Measurements from ENCODE around the gene TES. TPM values are rescaled to one million over a fixed set of nuclear protein-coding genes. Genes with fewer than 3 reads are reported as not detected.

Gene TES
- total RNA-seq, 1 experiment from 2014 or later = 28.2 TPM

- no peaks in the 10 kb centered on the region for H3K4me1 ChIP-seq (ENCODE audit: insufficient read depth, low read length)
- no peak overlapping the region for H4K91ac ChIP-seq (ENCODE audit: insufficient read length, low read depth, low read length)
- Mint-ChIP-seq H3K4me1 (no peaks in the 10 kb centered on the region; a peak in 1 of 4 replicates), H3K4me3 (no peak overlapping the region), H3K36me3 (ENCODE audit: insufficient read depth in 1 of 3, low read depth in 3 of 3) (no peaks in the 10 kb centered on the region), H3K9me3 (no peaks in the 10 kb centered on the region), H3K27ac (no peak overlapping the region), H3K27me3 (ENCODE audit: low read depth) (no peaks in the 10 kb centered on the region)
- H3K79me2 ChIP-seq (ENCODE audit: insufficient read depth, low read length) = no peaks in the 10 kb centered on the region
- no peaks in the 10 kb centered on the region for H4K20me1 ChIP-seq (ENCODE audit: control insufficient read depth, insufficient read depth, insufficient read length)
- no peak overlapping the region for H3K14ac ChIP-seq (ENCODE audit: insufficient read depth, low read length)
- no peak for DNase-seq
- no peak overlapping the region for H2BK120ac ChIP-seq (ENCODE audit: low read depth, low read length, poor library complexity, severe bottlenecking)
- no peak overlapping the region for H3K23ac ChIP-seq (ENCODE audit: insufficient read length, low read depth, low read length)
- H3K27ac ChIP-seq (ENCODE audit: insufficient read length, low read depth, low read length) = no peak overlapping the region
- H2BK20ac ChIP-seq (ENCODE audit: low read depth, low read length, poor library complexity, severe bottlenecking) = no peak overlapping the region
- H3K9me3 ChIP-seq (ENCODE audit: control insufficient read depth, low read depth, low read length) = no peaks in the 10 kb centered on the region
- H2BK12ac ChIP-seq (ENCODE audit: insufficient read length, low read depth, low read length) = no peak overlapping the region
- WGBS (ENCODE audit: extremely low coverage, insufficient read length, low lambda C conversion rate) = no CpG with 5 or more reads among the region's 3 CpGs
- no peak overlapping the region for H2AK5ac ChIP-seq (ENCODE audit: insufficient read length, low read length)
- H4K8ac ChIP-seq (replicated peaks; ENCODE audit: insufficient read length, low read depth, low read length) = no peak overlapping the region
- H2BK5ac ChIP-seq (ENCODE audit: insufficient read length, low read length) = no peak overlapping the region
- H3K4ac ChIP-seq (ENCODE audit: low read depth, low read length) = no peak overlapping the region
- H4K5ac ChIP-seq (ENCODE audit: insufficient read length, low read depth, low read length) = no peak overlapping the region
- H3K79me1 ChIP-seq (ENCODE audit: insufficient read depth, low read depth, low read length, poor library complexity, severe bottlenecking) = no peaks in the 10 kb centered on the region
- H3K56ac ChIP-seq (ENCODE audit: insufficient read length, low read depth, low read length) = no peak overlapping the region
- no peak overlapping the region for H2BK15ac ChIP-seq (ENCODE audit: low read depth, low read length)
- TF ChIP-seq, protein P1, sequence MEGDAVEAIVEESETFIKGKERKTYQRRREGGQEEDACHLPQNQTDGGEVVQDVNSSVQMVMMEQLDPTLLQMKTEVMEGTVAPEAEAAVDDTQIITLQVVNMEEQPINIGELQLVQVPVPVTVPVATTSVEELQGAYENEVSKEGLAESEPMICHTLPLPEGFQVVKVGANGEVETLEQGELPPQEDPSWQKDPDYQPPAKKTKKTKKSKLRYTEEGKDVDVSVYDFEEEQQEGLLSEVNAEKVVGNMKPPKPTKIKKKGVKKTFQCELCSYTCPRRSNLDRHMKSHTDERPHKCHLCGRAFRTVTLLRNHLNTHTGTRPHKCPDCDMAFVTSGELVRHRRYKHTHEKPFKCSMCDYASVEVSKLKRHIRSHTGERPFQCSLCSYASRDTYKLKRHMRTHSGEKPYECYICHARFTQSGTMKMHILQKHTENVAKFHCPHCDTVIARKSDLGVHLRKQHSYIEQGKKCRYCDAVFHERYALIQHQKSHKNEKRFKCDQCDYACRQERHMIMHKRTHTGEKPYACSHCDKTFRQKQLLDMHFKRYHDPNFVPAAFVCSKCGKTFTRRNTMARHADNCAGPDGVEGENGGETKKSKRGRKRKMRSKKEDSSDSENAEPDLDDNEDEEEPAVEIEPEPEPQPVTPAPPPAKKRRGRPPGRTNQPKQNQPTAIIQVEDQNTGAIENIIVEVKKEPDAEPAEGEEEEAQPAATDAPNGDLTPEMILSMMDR (conservative IDR thresholded peaks at IDR 0.05) = no peak
- no peak overlapping the region for H3K18ac ChIP-seq (ENCODE audit: insufficient read length, low read depth, low read length)
- H3K9ac ChIP-seq (ENCODE audit: extremely low read depth, insufficient read length, low read length) = no peak overlapping the region
- no peak overlapping the region for H3K4me2 ChIP-seq (ENCODE audit: insufficient read depth, insufficient read length, low read length)
- H3K27me3 ChIP-seq (ENCODE audit: insufficient read depth, low read length) = no peaks in the 10 kb centered on the region
- H3T11ph ChIP-seq (ENCODE audit: low read length) = no peak overlapping the region
- H2AFZ ChIP-seq (ENCODE audit: low read length) = no peak overlapping the region
- no peaks in the 10 kb centered on the region for H3K23me2 ChIP-seq (ENCODE audit: insufficient read length, low read depth, low read length, poor library complexity, severe bottlenecking)
Observed at GRCh38 chr7:116265881-116266280, 55.5 kb downstream of the TES start.
